GM18507 (cell line): ENCODE data around the gene RCOR1.
"Not testable (repeated sequence)": the region's sequence is repeated elsewhere in the genome, so short reads cannot be mapped to it uniquely, and the experiment has no call there.

ENCODE experiments used
- DNase-seq: peaks from one replicate; pipeline ENCODE4 v3.0.0; 2011; ENCODE audit warnings: low read depth; ENCODE audit not compliant: insufficient read length; ENCODE audit errors: extremely low spot score
- FAIRE-seq: peaks from 2 replicates; lab custom pipeline; 2011; peaks lifted over from hg19 to GRCh38; lab: Jason Lieb, UNC

RCOR1 gene

GRCh38 chr14:102591944-102592762 lies at the start of gene RCOR1:
TSS of gene RCOR1 (plus strand) at chr14:102592649. CDS start at chr14:102592887, 238 bp downstream.
- peak; percentile 88 for FAIRE-seq
- DNase-seq: peak; percentile 97

DNA sequence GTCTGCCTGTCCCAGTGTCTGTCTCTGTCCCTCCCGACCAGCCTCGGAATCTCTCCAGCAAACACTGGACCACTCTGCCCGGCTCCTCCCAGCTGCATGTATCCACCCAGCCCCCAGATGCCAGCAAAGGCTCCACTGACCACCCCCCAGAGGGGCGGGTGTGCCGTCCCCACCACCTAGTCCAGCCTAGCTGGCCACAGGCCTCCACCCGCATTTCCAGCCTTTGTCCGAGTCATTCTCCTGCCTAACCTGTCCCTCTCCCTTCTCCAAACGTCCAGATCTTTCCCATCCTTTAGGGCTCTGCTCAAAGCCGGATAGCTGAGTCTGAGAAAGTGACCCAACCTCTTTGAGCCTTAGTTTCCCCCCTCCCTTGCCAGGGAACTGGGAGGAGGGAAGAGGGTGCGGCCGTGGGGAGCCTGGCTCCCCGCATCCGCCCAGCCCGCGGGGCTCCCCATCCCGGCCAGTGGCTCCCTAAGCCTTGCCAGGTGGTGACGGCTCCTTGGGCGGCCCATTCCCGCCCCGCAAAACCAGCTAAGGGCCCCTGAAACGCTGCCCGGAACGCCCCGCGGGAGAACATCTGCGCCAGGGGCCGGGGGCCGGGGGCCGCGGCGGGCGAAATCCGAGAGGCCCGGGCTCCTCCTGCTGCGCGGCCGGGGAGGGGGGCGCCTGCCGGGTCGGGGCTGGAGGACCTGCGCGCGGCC lies 48.3 kb upstream of the RCOR1 start:
- DNase-seq (no peak), FAIRE-seq (no peak)

- FAIRE-seq (no peak), DNase-seq (no peak)
Measured at GRCh38 chr14:102544747-102545460, 47.5 kb upstream of the RCOR1 start.

GRCh38 chr14:102545461-102546265 lies 46.8 kb upstream of the RCOR1 start:
- DNase-seq (no peak), FAIRE-seq (no peak)

GRCh38 chr14:102548616-102549240 lies 43.7 kb upstream of the RCOR1 start:
- FAIRE-seq (no peak), DNase-seq (no peak)

DNA sequence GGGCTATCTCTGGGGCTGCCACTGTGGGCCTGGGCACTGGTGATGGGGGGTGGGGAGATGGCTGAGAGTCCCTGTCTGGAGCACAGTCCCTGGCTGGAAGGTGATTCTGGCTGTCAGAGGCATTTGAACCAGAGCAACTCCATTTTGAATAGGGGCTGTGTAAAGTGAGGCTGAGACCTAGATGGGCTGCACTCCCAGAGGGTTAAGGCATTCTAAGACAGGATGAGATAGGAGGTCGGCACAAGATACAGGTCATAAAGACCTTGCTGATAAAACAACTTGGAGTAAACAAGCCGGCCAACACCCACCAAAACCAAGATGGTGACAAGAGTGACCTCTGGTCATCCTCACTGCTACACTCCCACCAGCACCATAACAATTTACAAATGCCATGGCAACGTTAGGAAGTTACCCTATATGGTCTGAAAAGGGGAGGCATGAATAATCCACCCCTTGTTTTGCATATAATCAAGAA lies 41.5 kb upstream of the RCOR1 start:
- not testable (repeated sequence) for FAIRE-seq, DNase-seq

GRCh38 chr14:102551995-102552705 lies 40.3 kb upstream of the RCOR1 start:
- no peak for FAIRE-seq

DNA sequence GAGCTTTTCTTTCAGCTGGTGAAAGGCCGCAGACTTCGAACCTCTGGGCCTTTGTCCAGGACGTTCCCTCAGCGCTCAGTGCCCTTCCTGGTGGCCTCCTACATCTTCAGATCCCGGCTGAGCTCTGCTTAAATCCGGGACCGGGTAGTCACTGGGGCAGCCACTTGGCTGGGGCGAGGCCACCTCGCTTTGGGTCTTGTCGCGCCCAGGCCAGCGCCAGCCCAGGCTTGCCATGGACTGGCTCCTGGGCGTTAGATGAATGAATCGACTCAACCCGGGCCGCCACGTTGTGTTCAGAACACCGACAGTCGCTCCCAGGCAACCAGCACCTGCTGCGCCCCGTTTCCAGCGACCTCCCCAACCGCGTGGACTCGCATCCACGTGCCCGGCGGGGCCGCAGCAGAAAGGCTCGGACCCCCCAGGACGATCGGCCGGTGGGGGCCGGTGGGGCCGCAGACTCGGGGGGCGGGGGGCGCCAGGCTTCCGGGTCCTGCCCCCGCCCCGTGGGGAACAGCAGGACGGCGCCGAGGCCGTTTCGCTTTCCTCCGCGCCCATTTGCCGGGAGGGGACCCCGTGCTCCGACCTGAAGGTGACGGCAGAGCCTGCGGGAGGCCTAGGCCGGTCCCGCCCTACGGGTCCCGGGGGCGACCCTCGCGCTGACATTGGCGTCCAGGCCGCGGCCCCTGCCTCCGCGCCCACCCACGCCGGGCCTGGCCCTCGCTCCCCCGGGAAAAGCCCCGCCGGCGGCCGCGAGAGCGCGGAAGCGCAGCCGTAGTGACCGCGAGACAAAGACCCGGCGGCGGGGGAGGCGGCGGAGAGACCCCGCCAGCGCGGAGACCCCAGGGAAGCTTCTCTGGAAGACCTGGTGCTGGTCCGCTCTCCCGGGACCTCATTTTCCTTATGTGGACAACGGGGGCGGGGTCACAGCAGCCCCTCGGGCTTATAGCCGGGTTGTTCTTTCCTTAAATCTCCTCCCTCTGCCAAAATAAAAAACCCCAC lies 37.3 kb upstream of the RCOR1 start:
- no peak for FAIRE-seq

More at GRCh38 chr14:102551995-102552705, 40.3 kb upstream of the RCOR1 start:
- DNase-seq: no peak

DNA sequence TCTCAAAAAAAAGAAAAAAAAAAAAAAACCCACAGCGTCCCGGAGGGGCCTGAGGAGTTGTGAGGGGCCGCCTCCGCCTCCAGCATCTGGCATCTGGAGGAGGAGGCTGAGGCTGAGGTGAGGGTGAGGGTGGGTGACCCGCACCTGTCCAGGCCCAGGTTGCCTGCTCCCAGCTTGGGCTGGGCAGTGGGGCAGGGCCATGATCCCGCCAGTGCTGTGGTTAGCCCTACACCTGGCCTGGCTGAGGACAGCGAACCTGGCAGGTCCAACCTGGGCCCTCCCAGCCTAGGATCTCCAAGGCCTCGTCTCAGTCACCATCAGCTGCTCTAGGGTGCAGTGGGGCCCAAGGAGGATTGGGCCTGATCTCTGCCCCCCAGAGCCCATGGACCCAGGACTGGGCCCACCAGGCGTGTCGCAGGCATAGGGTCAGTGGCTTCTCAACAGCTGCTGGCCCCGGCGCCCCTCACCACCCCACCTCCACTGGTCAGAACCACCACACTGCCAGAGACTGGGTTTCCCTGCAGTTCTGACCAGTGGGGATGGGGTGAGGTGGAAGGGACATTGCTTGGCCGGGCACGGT lies 36.3 kb upstream of the RCOR1 start:
- no peak for DNase-seq
- FAIRE-seq: no peak

More for the DNA sequence above, 37.3 kb upstream of the RCOR1 start:
- peak; percentile 33 for DNase-seq

DNA sequence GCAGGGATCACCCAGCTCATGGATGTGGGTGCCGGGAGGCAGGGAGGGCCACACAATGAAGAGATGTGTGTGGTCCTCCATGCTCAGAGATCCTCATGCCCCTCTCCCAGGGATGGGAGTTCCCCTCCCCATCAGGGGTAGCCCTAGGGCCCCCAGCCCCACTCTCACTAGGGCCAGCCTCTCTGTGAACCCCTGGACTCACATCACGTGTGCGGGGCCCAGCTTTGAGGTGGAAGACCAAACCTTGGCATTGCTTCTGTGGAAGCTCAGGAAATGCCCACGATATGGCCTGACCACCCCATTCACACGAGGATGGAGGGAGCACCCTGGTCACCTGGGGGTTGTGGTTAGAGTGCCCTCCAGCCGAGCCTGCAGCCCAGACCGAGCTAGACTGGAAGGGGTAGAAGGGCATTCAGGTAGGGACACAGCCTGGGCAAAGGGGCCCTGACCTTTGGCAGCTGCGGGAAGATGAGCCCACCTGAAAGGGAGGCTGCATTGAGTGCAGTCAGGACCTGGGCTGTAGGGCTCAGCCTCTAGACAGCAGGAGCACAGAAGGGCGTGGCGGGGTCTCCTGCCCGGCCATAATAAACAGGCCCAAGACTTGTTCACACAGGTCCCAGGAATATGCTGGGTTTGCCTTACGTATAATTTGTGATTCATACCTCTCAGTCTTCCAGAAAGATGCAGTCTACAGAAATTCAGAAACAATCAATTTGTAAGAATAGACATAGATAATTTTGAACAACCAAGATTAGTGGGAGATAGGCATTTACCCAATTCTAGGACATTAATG lies 34.8 kb upstream of the RCOR1 start:
- DNase-seq: no peak
- no peak for FAIRE-seq

DNA sequence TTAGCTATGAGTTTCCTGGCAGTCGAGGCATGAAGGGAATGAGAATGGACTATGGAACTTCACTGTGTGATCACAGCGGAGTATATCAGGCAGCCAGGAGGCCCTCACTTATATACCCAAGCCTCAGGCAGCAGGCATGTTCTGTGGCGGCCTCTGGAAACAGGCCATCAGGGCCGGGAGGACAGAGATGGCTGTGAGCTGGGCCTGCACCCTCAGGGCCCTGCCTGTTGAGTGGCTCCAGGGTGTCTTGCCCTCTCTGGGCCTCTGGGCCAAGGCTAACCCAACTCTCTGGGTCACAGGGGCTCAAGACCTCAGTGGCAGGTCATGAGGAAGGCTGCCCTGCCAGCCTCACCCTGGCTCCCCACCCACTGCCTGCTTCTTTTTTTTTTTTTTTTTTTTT lies 33.9 kb upstream of the RCOR1 start:
- no peak for DNase-seq
- no peak for FAIRE-seq

GRCh38 chr14:102560458-102561261 lies 31.8 kb upstream of the RCOR1 start:
- FAIRE-seq (no peak), DNase-seq (no peak)

GRCh38 chr14:102565331-102565887 lies 27.0 kb upstream of the RCOR1 start:
- FAIRE-seq: peak; percentile 84
- no peak for DNase-seq

GRCh38 chr14:102565959-102566358 lies 26.5 kb upstream of the RCOR1 start:
- FAIRE-seq (no peak), DNase-seq (no peak)

- no peak for DNase-seq
- no peak for FAIRE-seq
Measured at GRCh38 chr14:102568115-102568614, 24.3 kb upstream of the RCOR1 start.
